Osteoblast (primary cell): ENCODE results near the gene COL27A1. TPM values are rescaled to one million over a fixed set of nuclear protein-coding genes. Genes with fewer than 3 reads are reported as not detected.

ENCODE experiments used
- DNase-seq: peaks from one replicate; pipeline ENCODE4 v3.0.0; 2011; ENCODE audit warnings: low spot score, mixed read lengths; ENCODE audit not compliant: insufficient read length; ENCODE audit errors: missing footprints
- H2AFZ ChIP-seq: 2 replicates; pipeline ENCODE4 v1.6.0; 2011; ENCODE audit warnings: mild to moderate bottlenecking, low read length
- H3K27ac ChIP-seq: 2 replicates; pipeline ENCODE4 v1.5.1; 2011; ENCODE audit warnings: mild to moderate bottlenecking, low read depth, low read length, moderate library complexity
- H3K27me3 ChIP-seq: 2 replicates; pipeline ENCODE4 v1.6.0; 2012; ENCODE audit warnings: mild to moderate bottlenecking, control low read depth, inconsistent platforms, low read length, moderate library complexity; ENCODE audit not compliant: insufficient read depth
- H3K36me3 ChIP-seq: 2 replicates; pipeline ENCODE4 v1.5.1; 2011; ENCODE audit warnings: mild to moderate bottlenecking, low read length, control low read depth, moderate library complexity; ENCODE audit not compliant: insufficient read depth
- H3K4me1 ChIP-seq: 2 replicates; pipeline ENCODE4 v1.5.1; 2011; ENCODE audit warnings: mild to moderate bottlenecking, low read length, control low read depth, moderate library complexity; ENCODE audit not compliant: insufficient read depth
- H3K4me2 ChIP-seq: 2 replicates; pipeline ENCODE4 v1.6.0; 2011; ENCODE audit warnings: mild to moderate bottlenecking, low read length; ENCODE audit not compliant: insufficient read depth
- H3K4me3 ChIP-seq: fragments of 200-600 bp; sonication (generic); 3 replicates; pipeline ENCODE4 v1.5.1; 2012; ENCODE audit warnings: mild to moderate bottlenecking, low read length, inconsistent platforms; ENCODE audit not compliant: insufficient read depth
- H3K79me2 ChIP-seq: 2 replicates; pipeline ENCODE4 v1.6.0; 2012; ENCODE audit warnings: mild to moderate bottlenecking, low read length, control low read depth, inconsistent platforms; ENCODE audit not compliant: insufficient read depth
- H3K9me3 ChIP-seq: 2 replicates; pipeline ENCODE4 v1.5.1; 2011; ENCODE audit warnings: low read depth, low read length, control low read depth
- H4K20me1 ChIP-seq: 2 replicates; pipeline ENCODE4 v1.6.0; 2012; ENCODE audit warnings: mild to moderate bottlenecking, low read length, control low read depth; ENCODE audit not compliant: insufficient read depth
- CTCF ChIP-seq: IDR thresholded peaks from 2 replicates; pipeline ENCODE4 v1.5.1; 2011; ENCODE audit warnings: mild to moderate bottlenecking, low read depth, low read length, moderate library complexity; ENCODE audit errors: extremely low read depth
- total RNA-seq: library from RNA; depleted of rRNA; stranded (reverse); fragments of >200 nt; gene quantifications from 2 replicates; pipeline ENCODE4 v1.2.3, GENCODE V29; 2012

COL27A1 gene
- total RNA-seq, 1 donor, result 10.1 TPM

GRCh38 chr9:114356792-114357191 is 201.5 kb downstream of the COL27A1 start:
- TF ChIP-seq CTCF, result no peak
- peaks cover 56% of the 10 kb centered on the region for H3K36me3 ChIP-seq

GRCh38 chr9:114357360-114357759 is 202.0 kb downstream of the COL27A1 start:
- no peak for TF ChIP-seq CTCF
- Histone ChIP-seq H3K27ac (no peak overlapping the region), H4K20me1 (no peaks in the 10 kb centered on the region), H3K79me2 (no peaks in the 10 kb centered on the region), H2AFZ (no peak overlapping the region), H3K4me3 (no peak overlapping the region), H3K4me2 (no peak overlapping the region), H3K9me3 (no peaks in the 10 kb centered on the region), H3K27me3 (no peaks in the 10 kb centered on the region), H3K4me1 (peaks cover 8% of the 10 kb centered on the region), H3K36me3 (peaks cover 59% of the 10 kb centered on the region)
- DNase-seq, result no peak

More at GRCh38 chr9:114356792-114357191, 201.5 kb downstream of the COL27A1 start:
- H3K9me3 ChIP-seq, result no peaks in the 10 kb centered on the region
- H3K4me1 ChIP-seq, result peaks cover 8% of the 10 kb centered on the region
- DNase-seq, result no peak
- H3K27ac ChIP-seq, result no peak overlapping the region
- H3K4me2 ChIP-seq, result no peak overlapping the region
- H3K79me2 ChIP-seq, result no peaks in the 10 kb centered on the region
- H3K4me3 ChIP-seq, result no peak overlapping the region
- no peaks in the 10 kb centered on the region for H3K27me3 ChIP-seq
- H4K20me1 ChIP-seq, result no peaks in the 10 kb centered on the region
- H2AFZ ChIP-seq, result no peak overlapping the region

GRCh38 chr9:114357911-114358328 is 202.6 kb downstream of the COL27A1 start:
- Histone ChIP-seq H2AFZ (no peak overlapping the region), H3K27ac (no peak overlapping the region)
- DNase-seq, result no peak

GRCh38 chr9:114359801-114360200 is 204.5 kb downstream of the COL27A1 start:
- Histone ChIP-seq H3K79me2 (no peaks in the 10 kb centered on the region), H4K20me1 (no peaks in the 10 kb centered on the region), H3K36me3 (peaks cover 57% of the 10 kb centered on the region), H3K27me3 (no peaks in the 10 kb centered on the region), H3K9me3 (no peaks in the 10 kb centered on the region), H3K4me2 (no peak overlapping the region), H3K4me1 (peaks cover 17% of the 10 kb centered on the region), H3K4me3 (no peak overlapping the region), H3K27ac (no peak overlapping the region), H2AFZ (no peak overlapping the region)
- no peak for DNase-seq
- no peak for TF ChIP-seq CTCF

More at GRCh38 chr9:114357911-114358328, 202.6 kb downstream of the COL27A1 start:
- Histone ChIP-seq H3K4me1 (peaks cover 8% of the 10 kb centered on the region), H3K4me3 (no peak overlapping the region), H3K36me3 (peaks cover 60% of the 10 kb centered on the region), H3K27me3 (no peaks in the 10 kb centered on the region), H3K9me3 (no peaks in the 10 kb centered on the region), H3K79me2 (no peaks in the 10 kb centered on the region), H4K20me1 (no peaks in the 10 kb centered on the region), H3K4me2 (no peak overlapping the region)
- no peak for TF ChIP-seq CTCF
